A549 (cell line): Measurements from ENCODE around the gene SIRT7.

ENCODE experiments used
- BHLHE40 ChIP-seq: IDR thresholded peaks from 2 replicates; pipeline ENCODE4 v1.6.1; 2012; ENCODE audit warnings: low read depth, low read length, inconsistent platforms
- MAFK ChIP-seq: fragments of 450-650 bp; IDR thresholded peaks from 2 replicates; pipeline ENCODE4 v1.6.1; 2014; ENCODE audit not compliant: partially characterized antibody
- REST ChIP-seq: fragments of 200-600 bp; sonication (generic); IDR thresholded peaks from 2 replicates; pipeline ENCODE4 v1.6.1; 2016; ENCODE audit warnings: antibody characterized with exemption, mild to moderate bottlenecking, moderate library complexity
- ZFP36 ChIP-seq: fragments of 450-650 bp; IDR thresholded peaks from 2 replicates; pipeline ENCODE4 v1.6.1; 2014; ENCODE audit warnings: borderline replicate concordance; ENCODE audit not compliant: partially characterized antibody

GRCh38 chr17:81940538-81941483 lies 22.8 kb upstream of the SIRT7 start:
- TF ChIP-seq ZFP36 (no peak), REST (no peak), BHLHE40 (no peak), MAFK (no peak)
